T47D (cell line): ENCODE measurements around the gene CCNY.

Experiments used
- DNase-seq, 2 experiments: peaks; one replicate each; pipeline versions ENCODE4 v3.0.0 to v3.0.0-alpha.2; 2011 to 2012; ENCODE audit warnings: low read depth in 1 of 2, low spot score in 1 of 2
- JUND ChIP-seq: IDR thresholded peaks from 2 replicates; pipeline ENCODE4 v1.6.1; 2012; ENCODE audit warnings: low read depth
- in situ Hi-C: cut with HindIII; loops from 2 replicates; pipeline ENCODE4 v1.10.0; 2016; ENCODE audit warnings: low sequenced_read_pairs, low pct_unique_long_range_greater_than_20kb

CCNY gene

DNA sequence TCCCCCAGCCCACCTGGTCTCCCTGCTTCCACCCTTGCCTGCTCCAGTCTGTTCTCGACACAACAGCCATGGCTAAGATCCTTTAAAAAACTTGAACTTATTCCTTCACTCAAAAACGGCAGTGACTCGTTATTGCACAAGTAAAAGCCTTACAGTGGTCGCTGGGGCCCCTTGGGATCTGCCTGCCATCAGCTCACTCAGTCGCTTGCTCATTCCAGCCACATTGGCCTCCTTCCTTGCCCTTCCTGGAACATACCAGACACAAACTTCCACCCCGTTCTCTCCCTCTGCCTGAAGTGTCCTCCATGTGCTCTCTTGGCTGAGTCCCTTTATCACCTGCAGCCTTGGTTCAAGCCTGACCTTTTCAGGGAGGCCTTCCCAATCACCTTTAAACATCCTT, 4.7 kb downstream of the CCNY start:
- in situ Hi-C loops: no loop called here
- no peak for DNase-seq
- no peak for TF ChIP-seq JUND

- in situ Hi-C loops: no loop called here
- no peak for TF ChIP-seq JUND
- DNase-seq: no peak
Measured at GRCh38 chr10:35341521-35341920, 5.2 kb downstream of the CCNY start.

DNA sequence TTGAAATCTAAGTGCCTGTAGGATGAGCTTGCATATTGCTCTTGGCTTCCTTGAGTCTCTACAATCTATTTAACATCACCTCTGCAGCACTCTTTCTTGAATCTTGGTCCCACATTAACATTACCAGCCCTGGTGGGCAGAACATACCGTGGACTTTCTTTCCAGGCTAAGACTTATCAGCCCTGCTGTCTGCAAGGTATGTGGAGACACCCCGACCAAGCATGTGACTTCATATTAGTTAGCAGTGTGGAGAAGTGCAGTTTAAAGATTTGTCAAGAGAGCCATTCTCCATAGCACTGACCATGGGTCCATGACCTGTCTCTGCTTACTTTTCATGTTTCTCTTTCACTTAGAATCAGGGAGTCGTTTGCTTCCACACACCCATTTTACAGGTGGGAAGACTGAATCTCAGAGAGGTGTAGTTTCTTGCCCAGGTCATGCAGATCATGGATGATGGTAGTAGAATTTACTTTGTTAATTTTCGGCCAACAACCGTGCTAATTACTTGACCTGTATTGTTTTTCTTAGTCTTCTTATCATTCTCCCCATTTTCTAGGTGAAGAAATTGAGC, 6.0 kb downstream of the CCNY start:
- no peak for TF ChIP-seq JUND
- in situ Hi-C loops: no loop called here
- DNase-seq: no peak

GRCh38 chr10:35343739-35344138, 7.4 kb downstream of the CCNY start:
- no peak for DNase-seq
- no peak for TF ChIP-seq JUND
- in situ Hi-C loops: no loop called here

GRCh38 chr10:35345383-35345742, 9.1 kb downstream of the CCNY start:
- in situ Hi-C loops: no loop called here
- TF ChIP-seq JUND: no peak
- DNase-seq: no peak

DNA sequence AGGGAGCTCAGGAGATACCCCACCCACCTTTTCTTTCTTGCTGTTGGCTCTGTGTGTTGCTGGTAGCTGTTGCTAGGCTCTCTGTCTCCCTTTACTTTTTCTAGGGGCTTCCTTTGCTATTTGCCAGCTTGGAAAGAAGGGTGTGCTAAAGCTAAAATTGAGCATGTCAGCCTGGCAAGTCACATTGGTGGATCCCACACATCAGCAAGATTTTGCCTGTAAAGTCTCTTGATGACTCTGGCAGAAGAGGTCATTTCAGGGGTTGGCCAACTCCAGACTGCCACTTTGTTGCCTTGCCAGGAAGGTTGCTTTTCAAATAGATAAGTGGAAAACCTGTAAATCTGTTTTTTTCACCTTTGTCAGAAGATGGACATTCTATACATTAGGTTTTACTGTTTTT, 9.9 kb downstream of the CCNY start:
- in situ Hi-C loops: no loop called here
- no peak for TF ChIP-seq JUND
- no peak for DNase-seq

DNA sequence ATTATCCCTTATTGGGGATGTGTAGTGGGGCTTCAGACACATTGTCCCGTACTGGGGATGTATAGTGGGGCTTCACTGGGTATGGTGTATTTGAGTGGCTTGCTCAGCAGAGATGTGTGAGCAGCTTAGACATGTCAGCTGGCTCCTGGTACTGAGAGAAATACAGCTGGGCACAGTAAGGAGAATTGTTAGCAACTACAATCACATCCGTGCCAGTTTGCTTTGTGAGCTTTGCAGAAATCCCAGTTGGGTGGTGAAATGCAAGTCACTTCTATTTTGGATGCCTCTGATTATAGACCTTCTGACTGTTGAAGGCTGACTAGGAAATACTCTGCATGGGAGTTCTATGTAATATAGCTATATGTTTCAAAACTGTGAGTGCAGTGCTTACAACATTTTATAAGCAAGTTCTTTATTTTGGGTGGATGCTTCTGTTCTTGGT, 10.8 kb downstream of the CCNY start:
- in situ Hi-C loops: no loop called here
- no peak for DNase-seq
- TF ChIP-seq JUND: no peak

GRCh38 chr10:35347899-35348608, 11.7 kb downstream of the CCNY start:
- in situ Hi-C loops: no loop called here
- no peak for DNase-seq
- TF ChIP-seq JUND: no peak

DNA sequence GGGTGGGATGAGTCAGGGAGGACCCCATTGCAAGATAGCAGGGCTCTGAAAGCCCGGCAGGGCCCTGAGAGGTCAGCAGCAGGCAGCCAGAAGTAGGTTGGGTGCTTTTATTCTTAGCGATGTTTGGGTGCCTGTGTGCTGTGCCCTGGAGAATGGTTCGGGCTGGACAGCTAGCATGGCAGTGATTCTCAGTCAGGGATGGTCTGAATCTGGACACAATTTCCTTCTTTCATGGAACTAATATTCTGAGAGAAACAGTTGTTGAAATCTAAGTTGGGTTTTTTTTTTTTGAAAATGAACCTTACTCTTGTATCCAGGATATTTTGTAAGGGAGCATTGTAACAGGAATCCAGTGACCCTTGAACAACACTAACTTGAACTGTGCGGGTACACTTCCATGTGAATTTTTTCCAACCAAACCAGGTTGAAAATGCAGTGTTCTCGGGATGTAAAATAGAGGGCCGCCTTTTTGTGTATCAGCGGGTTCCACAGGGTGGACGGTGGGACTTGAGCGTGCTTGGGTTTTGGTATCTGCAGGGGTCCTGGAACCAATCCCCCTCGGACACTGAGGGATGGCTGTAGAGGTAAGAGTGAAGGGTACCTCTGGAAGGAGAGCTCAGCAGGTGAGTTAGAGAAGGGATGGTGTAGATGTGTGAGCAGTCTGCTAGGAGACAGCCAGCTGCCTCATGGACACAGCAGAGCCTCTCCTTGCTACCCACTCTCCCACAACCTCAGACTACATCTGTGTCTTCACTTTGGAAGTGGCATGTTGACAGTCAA, 12.5 kb downstream of the CCNY start:
- DNase-seq: no peak
- in situ Hi-C loops: no loop called here

DNA sequence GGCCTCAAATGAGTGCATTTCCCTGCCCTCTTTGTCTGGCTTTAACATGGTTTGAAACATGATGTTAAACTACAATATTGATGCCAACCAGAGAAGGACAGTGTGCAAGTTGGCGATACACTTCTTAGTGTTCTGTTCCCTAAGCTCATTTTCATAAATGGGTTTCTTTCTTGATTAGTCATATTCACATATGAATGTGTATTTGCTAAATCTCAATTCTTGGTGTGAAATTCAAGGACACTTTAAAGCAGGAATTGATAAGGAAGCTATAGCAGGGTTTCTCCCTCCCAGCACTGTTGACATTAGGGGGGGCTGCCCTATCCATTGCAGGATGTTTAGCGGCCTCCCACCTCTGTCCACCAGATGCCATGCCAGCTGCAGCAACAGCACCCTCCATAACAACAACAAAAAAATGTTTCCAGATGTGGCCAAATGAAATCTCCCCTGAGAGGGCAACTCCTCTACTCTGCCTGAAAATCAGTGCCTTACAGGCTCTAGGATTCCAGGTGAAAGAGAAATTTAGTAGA, 13.1 kb downstream of the CCNY start:
- in situ Hi-C loops: no loop called here
- DNase-seq: no peak
- no peak for TF ChIP-seq JUND

More for the DNA sequence above, 12.5 kb downstream of the CCNY start:
- no peak for TF ChIP-seq JUND

DNA sequence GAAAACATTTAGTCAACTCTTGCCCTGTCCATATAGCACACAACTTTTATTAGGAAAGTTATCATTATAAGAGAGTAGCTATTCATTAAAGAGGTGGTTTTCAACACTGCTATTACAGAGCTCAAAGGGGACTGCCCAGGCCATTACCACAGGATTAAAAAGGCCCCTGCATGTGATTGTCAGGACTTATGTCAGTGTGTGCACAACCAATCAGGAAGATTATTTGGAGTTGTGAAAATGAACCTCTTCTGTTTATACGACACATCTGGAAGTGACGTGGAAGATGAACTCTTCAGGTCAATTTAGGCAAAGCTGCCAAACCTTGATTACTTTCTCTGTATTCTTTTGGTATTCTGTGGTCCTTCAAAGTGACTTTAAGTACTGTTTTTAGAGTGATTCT, 14.7 kb downstream of the CCNY start:
- no peak for DNase-seq
- no peak for TF ChIP-seq JUND
- in situ Hi-C loops: no loop called here

DNA sequence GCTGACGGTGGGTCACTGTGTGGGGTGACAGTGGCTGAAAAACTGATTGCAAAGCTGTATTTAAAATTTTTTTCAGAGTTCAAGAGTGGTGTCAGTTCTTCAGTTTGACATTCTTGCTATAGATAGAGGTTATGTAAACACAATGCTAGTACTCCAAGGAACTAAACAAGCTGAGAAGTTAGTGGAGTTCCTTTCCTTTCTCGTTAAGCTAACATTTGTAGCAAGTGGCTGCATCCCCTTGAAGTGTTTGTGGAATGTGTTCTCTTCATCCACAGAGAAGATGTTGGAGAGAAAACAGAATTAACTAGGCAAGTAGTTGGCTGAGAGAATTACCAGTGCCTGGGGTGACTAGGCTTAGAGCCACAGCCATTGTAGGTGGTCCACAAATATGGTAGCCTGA, 15.8 kb downstream of the CCNY start:
- DNase-seq: no peak
- in situ Hi-C loops: no loop called here
- no peak for TF ChIP-seq JUND

- in situ Hi-C loops: no loop called here
- no peak for DNase-seq
- TF ChIP-seq JUND: no peak
Measured at GRCh38 chr10:35352512-35352911, 16.2 kb downstream of the CCNY start.

- TF ChIP-seq JUND: no peak
- no peak for DNase-seq
- in situ Hi-C loops: no loop called here
Measured at GRCh38 chr10:35353395-35353794, 17.1 kb downstream of the CCNY start.
